Measurements from ENCODE around the gene CDC73. TPM values are rescaled to one million over a fixed set of nuclear protein-coding genes. Genes with fewer than 3 reads are reported as not detected.

The CDC73 gene
- total RNA-seq, 1 donor from 2014 or later, result 50.5 TPM

GRCh38 chr1:193241132-193241827 is 119.4 kb downstream of the CDC73 start:
- no peak overlapping the region for H3K4me3 Mint-ChIP-seq
- TF ChIP-seq CTCF (conservative IDR thresholded peaks at IDR 0.05), result no peak
- no peaks in the 10 kb centered on the region for H3K4me1 Mint-ChIP-seq
- DNase-seq (ENCODE audit: low read depth, low spot score), result no peak
- no peaks in the 10 kb centered on the region for H3K27me3 Mint-ChIP-seq (ENCODE audit: low read depth)
- peaks cover 45% of the 10 kb centered on the region for H3K36me3 Mint-ChIP-seq (ENCODE audit: low read depth)
- H3K27ac Mint-ChIP-seq (ENCODE audit: unreplicated experiment), result peak overlapping the region; percentile 52
- peaks cover 2% of the 10 kb centered on the region for H3K9me3 Mint-ChIP-seq

- no peak overlapping the region for H3K4me3 Mint-ChIP-seq
These were observed 120.2 kb downstream of the CDC73 start for GRCh38 chr1:193242000-193242399.

GRCh38 chr1:193249187-193249586 is 127.4 kb downstream of the CDC73 start:
- no peaks in the 10 kb centered on the region for H3K4me1 Mint-ChIP-seq
- H3K36me3 Mint-ChIP-seq (ENCODE audit: low read depth), result peaks cover 38% of the 10 kb centered on the region
- no peak for DNase-seq (ENCODE audit: low read depth, low spot score)
- H3K9me3 Mint-ChIP-seq, result peaks cover 18% of the 10 kb centered on the region
- no peak overlapping the region for H3K4me3 Mint-ChIP-seq
- no peak overlapping the region for H3K27ac Mint-ChIP-seq (ENCODE audit: unreplicated experiment)
- H3K27me3 Mint-ChIP-seq (ENCODE audit: low read depth), result no peaks in the 10 kb centered on the region
- TF ChIP-seq CTCF (conservative IDR thresholded peaks at IDR 0.05), result no peak

More at GRCh38 chr1:193242000-193242399, 120.2 kb downstream of the CDC73 start:
- TF ChIP-seq CTCF (conservative IDR thresholded peaks at IDR 0.05), result no peak
- Mint-ChIP-seq H3K36me3 (ENCODE audit: low read depth) (peaks cover 46% of the 10 kb centered on the region), H3K4me1 (no peaks in the 10 kb centered on the region), H3K27me3 (ENCODE audit: low read depth) (no peaks in the 10 kb centered on the region), H3K27ac (ENCODE audit: unreplicated experiment) (no peak overlapping the region), H3K9me3 (peaks cover 5% of the 10 kb centered on the region)
- no peak for DNase-seq (ENCODE audit: low read depth, low spot score)

- Mint-ChIP-seq H3K4me1 (peaks cover 1% of the 10 kb centered on the region), H3K36me3 (ENCODE audit: low read depth) (peaks cover 24% of the 10 kb centered on the region), H3K9me3 (peaks cover 13% of the 10 kb centered on the region)
These were observed 130.1 kb downstream of the CDC73 start for GRCh38 chr1:193251950-193252349.

GRCh38 chr1:193256019-193256418 is 134.2 kb downstream of the CDC73 start:
- Mint-ChIP-seq H3K4me1 (peaks cover 11% of the 10 kb centered on the region), H3K36me3 (ENCODE audit: low read depth) (peaks cover 5% of the 10 kb centered on the region), H3K27me3 (ENCODE audit: low read depth) (no peaks in the 10 kb centered on the region), H3K27ac (ENCODE audit: unreplicated experiment) (no peak overlapping the region), H3K4me3 (no peak overlapping the region), H3K9me3 (peaks cover 4% of the 10 kb centered on the region)
- DNase-seq (ENCODE audit: low read depth, low spot score), result no peak
- no peak for TF ChIP-seq CTCF (conservative IDR thresholded peaks at IDR 0.05)

More at GRCh38 chr1:193251950-193252349, 130.1 kb downstream of the CDC73 start:
- Mint-ChIP-seq H3K4me3 (no peak overlapping the region), H3K27ac (ENCODE audit: unreplicated experiment) (no peak overlapping the region), H3K27me3 (ENCODE audit: low read depth) (no peaks in the 10 kb centered on the region)
- no peak for TF ChIP-seq CTCF (conservative IDR thresholded peaks at IDR 0.05)
- DNase-seq (ENCODE audit: low read depth, low spot score), result no peak

All from neural crest cell (in vitro differentiated cells).